NCI-H226 (cell line): ENCODE results near the gene BCAS3.
"Not testable (repeated sequence)": the region's sequence is repeated elsewhere in the genome, so short reads cannot be mapped to it uniquely, and the experiment has no call there.

ENCODE experiments used
- DNase-seq: peaks from one replicate; pipeline ENCODE4 v3.0.0-alpha.2; 2015

Gene BCAS3

DNA sequence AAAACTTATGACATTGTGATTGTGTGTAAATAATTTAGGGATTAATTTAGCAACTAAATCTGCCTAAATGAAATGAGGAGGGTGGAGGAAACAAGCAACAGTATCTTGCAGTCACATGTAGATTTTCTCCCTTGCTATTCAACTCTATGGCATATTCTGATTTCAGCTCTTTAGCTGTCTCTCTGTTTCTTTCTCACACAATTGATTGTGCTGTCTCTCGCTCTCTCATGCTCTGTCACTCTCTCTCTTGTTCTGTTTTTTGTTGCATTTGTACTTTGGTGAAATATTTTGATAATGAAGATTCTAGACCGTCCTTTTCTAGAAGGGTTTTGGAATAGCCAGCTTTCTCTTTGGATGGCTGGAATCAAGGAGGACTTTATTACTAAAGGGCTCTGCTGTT lies 70.6 kb downstream of the BCAS3 start:
- DNase-seq: no peak

DNA sequence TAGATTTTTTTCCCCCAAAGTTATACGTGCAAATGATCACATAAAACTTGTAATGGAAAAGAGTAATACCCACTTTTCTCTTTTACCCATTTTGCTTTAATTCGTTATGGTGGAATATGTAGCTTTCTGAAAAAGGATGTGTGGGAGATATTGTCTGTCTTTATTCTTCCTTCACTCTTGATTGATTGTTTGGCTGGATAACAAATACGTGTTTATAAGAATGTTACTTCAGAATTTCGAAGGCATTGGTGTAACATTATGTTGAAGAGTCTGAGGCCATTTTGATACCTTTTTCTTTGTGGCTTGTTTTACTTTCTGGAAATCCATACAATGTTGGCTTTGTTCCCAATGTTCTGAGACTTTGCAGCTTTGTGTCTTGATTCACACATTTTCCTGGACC lies 71.4 kb downstream of the BCAS3 start:
- DNase-seq: no peak

DNA sequence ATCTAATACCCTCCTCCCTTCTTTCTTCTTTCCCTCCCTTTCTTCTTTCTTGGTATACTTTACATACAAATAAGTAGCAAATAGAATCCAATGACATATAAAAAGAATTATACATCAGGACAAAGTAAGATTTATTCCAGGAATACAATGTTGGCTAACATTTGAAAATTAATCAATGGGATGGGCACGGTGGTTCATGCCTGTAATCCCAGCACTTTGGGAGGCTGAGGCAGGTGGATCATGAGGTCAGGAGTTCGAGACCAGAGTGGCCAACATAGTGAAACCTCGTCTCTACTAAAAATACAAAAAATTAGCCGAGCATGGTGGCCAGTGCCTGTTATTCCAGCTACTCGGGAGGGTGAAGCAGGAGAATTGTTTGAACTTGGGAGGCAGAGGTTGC lies 72.1 kb downstream of the BCAS3 start:
- DNase-seq: no peak

DNA sequence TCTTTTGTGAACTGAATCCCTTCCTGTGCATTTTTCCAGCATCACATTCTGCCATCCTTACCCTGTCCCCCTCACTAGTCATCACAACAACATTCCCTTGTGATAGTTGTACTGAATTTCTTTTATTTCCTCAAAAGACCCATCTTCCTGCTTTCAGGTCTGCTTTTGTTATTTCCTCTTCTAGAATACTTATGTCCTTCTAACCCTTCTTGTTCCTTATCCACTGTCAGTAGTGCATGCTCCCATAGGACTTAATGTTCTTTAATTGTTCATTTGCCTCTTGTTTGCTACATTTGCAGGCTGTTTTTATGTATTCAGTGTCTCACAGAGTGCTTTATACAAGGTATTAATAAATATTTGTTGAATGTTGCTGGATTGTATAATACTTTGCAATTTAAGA lies 73.0 kb downstream of the BCAS3 start:
- no peak for DNase-seq

DNA sequence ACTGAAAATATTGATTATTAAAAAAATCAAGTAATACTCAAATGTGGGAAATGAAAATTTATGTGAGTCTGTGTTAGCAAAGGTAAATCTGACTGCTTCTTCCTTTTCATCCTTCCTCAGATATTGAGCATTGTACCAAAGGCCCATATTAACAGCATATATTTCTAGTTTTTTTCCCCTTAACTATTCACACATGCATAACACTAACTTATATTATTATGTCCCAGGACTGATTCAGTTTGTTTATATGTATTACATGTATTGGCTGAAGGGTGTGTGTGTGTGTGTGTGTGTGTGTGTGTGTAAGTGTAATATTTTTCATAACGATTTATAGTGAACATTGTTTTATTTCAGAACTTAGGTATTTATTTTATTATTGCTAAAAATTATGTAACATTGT lies 74.2 kb downstream of the BCAS3 start:
- no peak for DNase-seq

DNA sequence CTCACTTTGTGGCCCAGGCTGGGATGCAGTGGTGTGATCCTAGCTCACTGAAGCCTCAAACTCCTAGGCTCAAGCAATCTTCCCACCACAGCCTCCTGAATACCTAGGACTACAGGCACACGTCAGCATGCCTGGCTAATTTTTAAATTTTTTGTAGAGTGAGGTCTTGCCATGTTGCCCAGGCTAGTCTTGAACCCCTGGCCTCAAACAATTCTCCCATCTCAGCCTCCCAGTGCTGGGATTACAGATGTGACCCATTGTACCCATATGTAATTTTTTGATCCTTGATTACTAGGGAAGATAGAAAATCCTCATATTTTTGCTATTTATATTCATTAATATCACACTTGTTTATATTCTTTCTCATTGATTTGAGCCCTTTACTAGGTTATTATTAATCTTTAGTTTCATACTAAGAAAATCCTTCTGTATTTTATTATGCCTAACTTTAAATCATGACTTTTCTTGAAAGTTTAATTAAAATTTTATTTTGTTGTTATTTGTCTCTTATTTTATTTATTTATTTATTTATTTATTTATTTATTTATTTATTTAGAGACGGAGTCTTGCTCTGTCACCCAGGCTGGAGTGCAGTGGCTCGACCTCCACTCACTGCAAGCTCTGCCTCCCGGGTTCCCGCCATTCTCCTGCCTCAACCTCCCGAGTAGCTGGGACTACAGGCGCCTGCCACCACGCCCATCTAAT lies 75.4 kb downstream of the BCAS3 start:
- DNase-seq: no peak

DNA sequence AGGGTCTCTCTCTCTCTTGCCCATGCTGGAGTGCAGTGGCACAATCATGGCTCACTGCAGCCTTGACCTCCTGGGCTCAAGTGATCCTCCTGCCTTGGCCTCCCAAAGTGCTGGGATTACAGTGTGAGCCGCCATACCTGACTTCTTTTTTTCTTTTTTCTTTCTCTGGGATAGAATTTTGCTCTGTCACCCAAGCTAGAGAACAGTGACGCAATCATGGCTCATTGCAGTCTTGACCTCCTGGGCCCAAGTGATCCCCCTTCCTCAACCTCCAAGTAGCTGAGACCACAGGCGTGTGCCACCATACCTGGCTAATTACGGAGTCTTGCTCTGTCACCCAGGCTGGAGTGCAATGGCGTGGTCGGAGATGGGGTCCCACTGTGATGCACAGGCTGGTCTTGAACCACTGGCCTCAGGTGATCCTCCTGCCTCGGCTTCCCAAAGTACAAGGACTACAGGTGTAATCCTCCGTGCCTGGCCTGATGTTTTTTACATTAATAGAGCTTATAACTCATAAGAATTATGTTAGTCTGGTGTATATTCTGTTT lies 76.5 kb downstream of the BCAS3 start:
- no peak for DNase-seq

DNA sequence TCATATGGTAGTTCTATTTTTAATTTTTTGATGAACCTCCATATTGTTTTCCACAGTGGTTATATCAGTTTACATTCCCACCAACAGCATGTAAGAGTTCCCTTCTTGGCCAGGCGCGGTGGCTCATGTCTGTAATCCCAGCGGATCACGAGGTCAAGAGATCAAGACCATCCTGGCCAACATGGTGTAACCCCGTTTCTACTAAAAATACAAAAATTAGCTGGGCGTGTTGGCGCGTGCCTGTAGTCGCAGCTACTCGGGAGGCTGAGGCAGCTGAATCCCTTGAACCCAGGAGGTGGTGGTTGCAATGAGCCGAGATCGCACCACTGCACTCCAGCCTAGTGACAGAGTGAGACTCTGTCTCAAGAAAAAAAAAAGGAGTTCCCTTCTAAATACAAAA lies 79.1 kb downstream of the BCAS3 start:
- not testable (repeated sequence) for DNase-seq

DNA sequence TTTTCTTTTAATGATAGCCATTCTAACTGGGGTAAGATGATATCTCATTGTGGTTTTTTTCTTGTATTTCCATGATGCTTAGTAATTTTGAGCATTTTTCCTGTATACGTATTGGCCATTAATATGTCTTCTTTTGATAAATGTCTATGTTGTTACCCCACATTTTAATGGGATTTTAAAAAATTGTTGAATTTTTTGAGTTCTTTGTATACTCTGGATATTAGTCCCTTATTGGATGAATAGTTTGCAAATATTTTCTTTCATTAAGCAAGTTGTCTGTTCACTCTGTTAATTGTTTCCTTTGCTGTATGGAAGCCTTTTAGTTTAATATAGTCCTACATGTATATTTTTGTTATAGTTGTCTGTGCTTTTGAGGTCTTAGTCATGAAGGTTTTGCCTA lies 79.8 kb downstream of the BCAS3 start:
- no peak for DNase-seq

DNA sequence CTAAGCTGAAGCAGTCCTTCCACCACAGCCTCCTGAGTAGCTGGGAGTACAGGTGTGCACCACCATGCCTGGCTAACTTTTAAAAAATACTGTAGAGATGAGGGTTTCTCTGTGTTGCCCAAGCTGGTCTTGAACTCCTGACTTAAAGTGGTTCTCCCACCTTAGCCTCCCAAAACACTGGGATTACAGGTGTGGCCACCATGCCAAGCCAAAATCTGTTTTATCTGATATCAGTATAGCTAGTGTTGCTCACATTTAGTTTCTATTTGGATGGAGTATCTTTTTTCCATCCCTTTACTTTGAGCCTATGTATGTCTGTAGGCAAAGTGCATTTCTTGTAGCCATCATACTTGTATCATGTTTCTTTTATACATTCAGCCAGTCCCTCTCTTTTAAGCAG lies 82.1 kb downstream of the BCAS3 start:
- DNase-seq: no peak

DNA sequence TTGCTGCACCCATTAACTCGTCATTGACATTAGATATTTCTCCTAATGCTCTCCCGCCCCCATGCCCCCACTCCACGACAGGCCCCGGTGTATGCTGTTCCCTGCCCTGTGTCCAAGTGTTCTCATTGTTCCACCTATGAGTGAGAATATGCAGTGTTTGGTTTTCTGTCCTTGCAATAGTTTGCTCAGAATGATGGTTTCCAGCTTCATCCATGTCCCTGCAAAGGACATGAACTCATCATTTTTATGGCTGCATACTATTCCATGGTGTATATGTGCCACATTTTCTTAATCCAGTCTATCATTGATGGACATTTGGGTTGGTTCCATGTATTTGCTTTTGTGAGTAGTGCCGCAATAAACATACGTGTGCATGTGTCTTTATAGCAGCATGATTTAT lies 83.7 kb downstream of the BCAS3 start:
- not testable (repeated sequence) for DNase-seq

DNA sequence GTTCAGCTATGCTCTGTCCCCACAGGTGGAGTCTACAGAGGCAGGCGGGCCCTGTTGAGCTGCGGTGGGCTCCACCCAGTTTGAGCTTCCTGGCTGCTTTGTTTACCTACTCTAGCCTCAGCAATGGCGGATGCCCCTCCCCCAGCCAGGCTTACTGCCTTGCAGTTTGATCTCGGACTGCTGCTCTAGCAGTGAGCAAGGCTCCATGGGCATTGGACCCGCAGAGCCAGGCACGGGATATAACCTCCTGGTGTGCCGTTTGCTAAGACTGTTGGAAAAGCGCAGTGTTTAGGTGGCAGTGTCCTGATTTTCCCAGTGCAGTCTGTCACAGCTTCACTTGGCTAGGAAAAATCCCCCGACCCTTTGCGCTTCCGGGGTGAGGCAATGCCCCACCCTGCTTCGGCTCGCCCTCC lies 89.1 kb downstream of the BCAS3 start:
- no peak for DNase-seq

DNA sequence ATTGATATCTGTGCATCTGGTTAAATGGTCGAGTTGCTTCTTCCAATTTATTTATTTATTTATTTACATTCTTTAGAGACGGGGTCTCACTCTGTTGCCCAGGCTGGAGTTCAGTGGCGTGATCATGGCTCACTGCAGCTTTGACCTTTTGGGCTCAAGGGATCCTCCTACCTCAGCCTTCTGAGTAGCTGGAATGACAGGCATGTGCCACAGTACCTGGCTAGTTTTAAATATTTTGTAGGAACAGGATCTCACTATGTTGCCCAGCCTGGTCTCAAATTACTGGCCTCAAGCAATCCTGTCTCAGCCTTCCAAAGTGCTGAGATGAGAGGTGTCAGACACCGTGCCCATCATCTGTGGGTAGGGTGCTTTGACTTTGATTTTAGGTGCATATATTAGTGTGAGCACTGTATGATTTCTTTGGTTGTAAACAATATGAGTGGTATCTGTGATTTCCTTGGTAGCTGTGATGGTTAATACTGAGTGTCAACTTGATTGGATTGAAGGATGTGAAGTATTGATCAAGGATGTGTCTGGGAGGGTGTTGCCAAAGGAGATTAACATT lies 90.2 kb downstream of the BCAS3 start:
- DNase-seq: no peak

DNA sequence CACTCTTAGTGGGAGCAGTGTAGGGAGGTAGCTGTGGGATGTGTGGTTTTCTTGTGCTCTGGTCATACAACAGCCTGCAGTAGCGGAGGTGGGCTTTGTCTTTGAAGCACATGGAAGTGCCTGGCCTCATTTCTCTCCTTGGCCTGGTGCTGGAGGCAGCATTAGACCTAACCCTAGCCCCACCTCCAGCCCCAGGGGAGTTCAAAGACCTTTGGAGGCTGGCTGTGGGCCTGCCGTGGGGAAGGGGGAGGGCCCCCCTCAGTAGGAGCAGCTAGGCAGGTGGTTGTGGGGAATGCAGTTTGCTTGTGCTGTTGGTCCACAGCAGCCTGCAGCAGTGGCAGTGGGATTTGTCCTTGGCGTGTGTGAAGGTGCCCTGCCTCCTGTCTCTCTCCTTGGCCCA lies 91.7 kb downstream of the BCAS3 start:
- no peak for DNase-seq

DNA sequence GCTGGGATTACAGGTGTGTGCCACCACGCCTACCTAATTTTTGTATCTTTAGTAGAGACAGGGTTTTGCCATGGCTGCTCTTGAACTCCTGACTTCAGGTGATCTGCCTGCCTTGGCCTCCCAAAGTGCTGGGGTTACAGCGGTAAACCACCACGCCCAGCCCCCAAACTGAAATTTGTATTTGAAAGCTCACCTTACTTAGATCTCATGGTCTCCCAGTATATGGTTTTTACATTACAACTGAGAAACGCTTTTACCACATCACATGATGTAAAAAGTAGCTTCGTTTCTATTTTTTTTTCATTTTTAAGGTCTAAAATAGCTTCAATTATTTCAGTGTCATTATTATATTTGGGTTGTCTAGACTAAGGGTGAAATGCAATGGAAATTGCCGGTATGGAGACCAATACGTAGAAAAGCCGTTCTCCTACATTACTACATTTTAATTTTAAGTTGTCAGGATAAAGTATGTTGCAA lies 93.3 kb downstream of the BCAS3 start:
- no peak for DNase-seq

DNA sequence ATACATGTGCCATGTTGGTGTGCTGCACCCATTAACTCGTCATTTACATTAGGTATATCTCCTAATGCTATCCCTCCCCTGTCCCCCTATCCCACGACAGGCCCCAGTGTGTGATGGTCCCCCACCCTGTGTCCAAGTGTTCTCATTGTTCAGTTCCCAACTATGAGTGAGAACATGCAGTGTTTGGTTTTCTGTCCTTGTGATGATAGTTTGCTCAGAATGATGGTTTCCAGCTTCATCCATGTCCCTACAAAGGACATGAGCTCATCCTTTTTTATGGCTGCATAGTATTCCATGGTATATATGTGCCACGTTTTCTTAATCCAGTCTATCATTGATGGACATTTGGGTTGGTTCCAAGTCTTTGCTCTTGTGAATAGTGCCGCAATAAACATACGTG lies 94.0 kb downstream of the BCAS3 start:
- not testable (repeated sequence) for DNase-seq

DNA sequence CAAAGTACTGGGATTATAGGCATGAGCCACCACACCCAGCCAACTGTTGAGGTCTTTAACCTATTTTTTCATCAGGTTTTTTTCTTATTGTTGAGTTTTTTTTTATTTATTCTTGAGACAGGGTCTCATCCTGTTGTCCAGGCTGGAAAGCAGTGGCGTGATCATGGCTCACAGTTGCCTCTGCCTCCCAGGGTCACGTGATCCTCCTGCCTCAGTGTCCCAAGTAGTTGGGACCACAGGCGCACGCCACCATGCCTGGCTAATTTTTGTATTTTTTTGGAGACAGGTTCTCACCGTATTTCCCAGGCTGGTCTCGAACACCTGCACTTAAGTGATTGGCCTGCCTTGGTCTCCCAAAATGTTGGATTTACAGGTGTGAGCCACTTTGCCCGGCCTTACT lies 95.9 kb downstream of the BCAS3 start:
- no peak for DNase-seq

DNA sequence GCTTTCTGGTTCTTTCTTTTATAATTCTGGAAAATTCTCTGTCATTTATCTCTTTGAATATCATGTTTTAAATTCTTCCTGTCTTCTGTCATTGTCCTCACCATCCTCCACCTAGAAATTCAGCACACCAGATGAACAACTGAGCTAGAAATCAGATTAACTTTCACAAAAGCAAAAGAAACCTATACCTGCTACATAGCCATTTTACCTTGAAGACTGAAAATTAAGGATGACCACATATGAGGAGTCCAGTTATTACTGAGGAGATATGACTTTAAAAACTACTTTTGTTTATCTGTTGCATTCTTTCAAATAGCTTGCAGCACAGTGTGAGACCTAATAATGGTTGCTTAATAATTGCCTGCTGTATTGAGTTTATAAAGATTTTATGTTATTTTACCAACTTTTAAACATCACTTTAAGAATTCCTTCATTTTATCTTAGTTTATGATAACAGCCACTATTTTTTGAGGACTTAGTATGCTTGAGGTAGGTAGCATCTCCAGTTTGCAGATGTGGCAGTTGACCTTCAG lies 104.3 kb downstream of the BCAS3 start:
- no peak for DNase-seq

DNA sequence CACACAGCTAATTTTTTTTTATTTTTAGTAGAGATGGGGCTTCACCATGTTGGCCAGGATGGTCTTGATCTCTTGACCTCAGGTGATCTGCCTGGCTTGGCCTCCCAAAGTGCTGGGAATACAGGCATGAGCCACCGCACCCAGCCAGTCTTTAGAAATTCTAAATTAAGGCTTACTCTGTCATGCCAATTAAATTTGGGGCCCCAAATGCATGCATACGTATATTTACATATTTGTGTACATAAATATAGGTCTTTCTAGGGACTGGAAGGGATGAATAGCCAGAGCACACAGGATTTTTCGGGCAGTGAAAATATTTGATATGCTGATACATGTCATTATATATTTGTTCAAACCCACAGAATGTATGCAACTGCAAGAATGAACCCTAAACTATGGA lies 105.1 kb downstream of the BCAS3 start:
- DNase-seq: no peak

DNA sequence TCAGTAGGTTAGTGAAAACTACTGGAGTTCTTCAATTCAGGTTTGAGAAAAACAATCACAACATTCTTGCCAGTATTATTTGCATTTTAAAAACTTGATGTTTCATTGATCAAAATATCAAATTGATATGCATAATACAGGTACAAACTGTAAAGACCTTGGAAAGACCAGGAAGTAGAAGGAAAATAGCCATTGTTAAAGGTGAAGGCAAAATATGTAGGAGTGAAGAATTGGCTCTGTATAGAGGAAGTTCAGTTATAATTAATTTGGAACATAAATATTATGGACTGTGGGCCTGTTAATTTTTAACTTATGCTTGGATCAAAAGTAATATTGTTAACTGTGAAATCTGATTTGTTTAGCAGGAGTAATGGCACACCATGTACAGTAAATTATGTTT lies 112.6 kb downstream of the BCAS3 start:
- DNase-seq: no peak

DNA sequence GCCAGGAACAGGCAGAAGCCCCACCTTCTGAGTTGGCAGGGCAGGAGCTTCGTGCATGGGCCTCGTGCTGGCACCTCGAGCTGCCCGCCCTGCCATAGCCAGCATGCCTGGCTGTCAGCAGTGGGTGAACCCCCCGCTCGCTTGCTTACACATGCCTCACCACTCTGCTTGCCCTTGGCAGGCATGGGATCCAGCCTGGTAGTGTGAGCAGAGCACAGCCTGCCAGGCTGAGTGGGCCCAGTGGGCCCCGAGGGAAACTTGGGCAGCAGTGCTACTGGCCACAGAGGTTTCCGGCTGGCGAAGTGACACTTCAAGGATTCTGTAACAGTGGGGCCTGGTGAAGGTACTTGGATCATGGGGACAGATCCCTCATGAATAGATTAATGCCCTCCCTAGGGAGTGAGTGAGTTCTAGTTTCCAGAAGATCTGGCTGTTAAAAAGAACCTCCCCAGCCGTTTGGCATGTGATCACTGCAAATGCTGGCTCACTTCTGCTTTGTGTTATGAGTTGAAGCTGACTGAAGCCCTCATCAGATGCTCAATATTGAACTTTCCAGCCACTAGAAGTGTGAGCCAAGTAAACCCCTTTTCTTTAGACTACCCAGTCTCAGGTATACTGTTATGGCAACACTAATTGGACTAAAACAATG lies 114.7 kb downstream of the BCAS3 start:
- no peak for DNase-seq

DNA sequence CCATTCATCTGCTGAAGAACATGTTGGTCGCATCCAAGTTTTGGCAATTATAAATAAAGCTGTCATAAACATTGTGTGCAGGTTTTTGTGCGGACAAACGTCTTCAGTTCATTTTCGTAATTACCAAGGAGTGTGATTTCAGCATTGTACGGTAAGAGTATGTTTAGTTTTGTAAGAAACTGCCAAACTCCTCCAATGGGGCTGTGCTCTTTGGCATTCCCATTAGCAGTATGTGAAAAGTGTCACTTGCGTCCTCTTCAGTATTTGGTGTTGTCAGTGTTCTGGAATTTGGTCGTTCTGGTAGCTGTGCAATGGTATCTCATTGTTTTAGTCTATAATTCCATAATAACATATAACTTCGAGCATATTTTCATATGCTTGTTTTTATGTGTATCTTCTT lies 120.9 kb downstream of the BCAS3 start:
- no peak for DNase-seq

DNA sequence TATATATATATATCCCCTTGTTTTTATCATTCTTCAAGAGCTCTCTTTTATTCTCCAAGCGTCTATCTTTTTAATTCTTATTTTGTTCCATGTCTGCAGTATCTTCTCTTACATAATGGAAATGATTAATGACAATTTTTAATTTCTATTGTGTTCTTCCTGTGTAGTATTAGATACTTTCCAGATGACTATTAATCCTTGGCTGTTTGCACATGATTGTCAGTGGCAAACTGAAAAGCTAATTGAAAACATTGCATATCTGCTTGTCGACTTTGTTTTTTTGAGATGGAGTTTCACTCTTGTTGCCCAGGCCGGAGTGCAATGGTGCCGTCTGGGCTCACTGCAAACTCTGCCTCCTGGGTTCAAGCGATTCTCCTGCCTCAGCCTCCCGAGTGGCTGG lies 124.7 kb downstream of the BCAS3 start:
- DNase-seq: no peak

DNA sequence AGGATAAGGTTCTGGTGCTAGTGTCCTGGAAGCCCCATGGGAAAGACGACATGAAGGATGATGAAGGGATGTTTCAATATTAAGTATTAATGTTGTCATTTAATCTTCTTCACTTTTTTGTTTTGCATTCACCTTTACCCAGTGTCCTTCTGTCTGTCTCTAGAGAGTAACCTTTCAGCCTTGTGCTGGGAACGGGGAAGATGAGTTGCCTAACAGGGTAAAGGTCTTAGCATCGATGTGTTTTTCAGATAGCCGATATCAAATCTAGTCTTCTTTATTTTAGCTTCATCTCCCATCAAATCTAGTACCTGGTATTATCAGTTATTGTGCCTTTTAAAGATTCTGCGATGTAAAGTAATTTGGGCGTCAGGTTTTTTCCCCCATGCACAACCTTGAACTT lies 125.4 kb downstream of the BCAS3 start:
- DNase-seq: no peak
